H1 (cell line): ENCODE measurements around the gene MAML3. TPM values are rescaled to one million over a fixed set of nuclear protein-coding genes. Genes with fewer than 3 reads are reported as not detected.

Experiments
- MAFK ChIP-seq: IDR thresholded peaks from 2 replicates; pipeline ENCODE4 v1.6.1; 2012; ENCODE audit warnings: low read depth, mild to moderate bottlenecking, improper control_type of control experiment, low read length
- SUZ12 ChIP-seq: fragments of 200-600 bp; sonication (generic); IDR thresholded peaks from 2 replicates; pipeline ENCODE4 v1.6.1; 2012; ENCODE audit warnings: mild to moderate bottlenecking, inconsistent platforms, low read length, moderate library complexity, mixed read lengths
- polyA plus RNA-seq, 7 experiments: library from polyadenylated mRNA; depleted of rRNA in 3 of 7; stranded (reverse) in 5 of 7; unstranded in 2 of 7; fragments of >200 nt in 5 of 7; fragments of 200-250 nt in 2 of 7; gene quantifications; 1 replicate in 5 of 7; 2 replicates in 1 of 7; 4 replicates in 1 of 7; pipeline versions ENCODE4 v1.2.1 to v1.2.3, GENCODE V29; 2011 to 2013; ENCODE audit warnings: missing spikeins in 2 of 7, mixed read lengths in 2 of 7
- total RNA-seq: library from RNA; stranded (reverse); fragmentation: NEBNext Ultra II Directional; extraction: Animal tissue kit (Norgen Biotek cat#: 25700); gene quantifications from 2 replicates; pipeline ENCODE4 v1.2.1, GENCODE V29; 2021

MAML3 gene
- total and polyA plus RNA-seq, 2 of the 8 experiments (the other 6 are each of a cell fraction or from before 2014, with no cell fraction given) = 2.1 to 5.7 TPM

DNA sequence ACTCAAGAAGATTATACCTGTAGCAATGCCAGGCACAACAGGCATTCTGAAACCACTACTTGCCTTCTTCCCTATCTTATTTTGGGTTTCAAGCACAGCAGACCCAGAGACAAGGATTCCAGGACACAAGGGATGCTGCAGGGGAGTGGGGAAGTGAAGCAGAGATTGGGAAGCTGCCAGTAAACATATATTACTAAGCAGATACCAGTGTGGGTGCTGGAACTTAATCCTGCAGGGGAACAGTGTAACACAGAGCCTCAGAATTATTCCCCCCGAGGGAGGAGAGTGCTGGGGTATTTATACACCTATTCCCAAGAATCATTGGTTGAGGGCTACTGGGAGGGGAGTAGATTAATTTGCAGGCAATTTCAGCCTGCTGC lies 33.3 kb upstream of the MAML3 start (continued):
- TF ChIP-seq SUZ12 (no peak), MAFK (no peak)
